AG04449 (cell line): ENCODE measurements around the gene KIAA1328.
A peak's percentile ranks its signal among the peaks of the same experiment; 100 is the strongest.

Source experiments
- CTCF ChIA-PET: fragments of 350-600 bp; formaldehyde crosslinking; extraction: SDS; loops from one replicate; lab custom pipeline; 2021; ENCODE audit warnings: antibody characterized with exemption; lab: Yijun Ruan, JAX
- POLR2A ChIA-PET: fragments of 400-600, 350-600 bp; formaldehyde crosslinking; extraction: SDS; loops from one replicate; lab custom pipeline; 2020; ENCODE audit warnings: antibody characterized with exemption, inconsistent platforms; lab: Yijun Ruan, JAX
- DNase-seq: peaks from one replicate; pipeline ENCODE4 v3.0.0-alpha.2; 2010; ENCODE audit warnings: low read depth, low spot score
- H3K4me3 ChIP-seq: 2 replicates; pipeline ENCODE4 v1.5.1; 2011; ENCODE audit warnings: low read depth, mild to moderate bottlenecking, control low read depth, low read length
- CTCF ChIP-seq: IDR thresholded peaks from one replicate; pipeline ENCODE4 v1.5.1; 2011; ENCODE audit warnings: mild to moderate bottlenecking, moderate library complexity, low read length, control low read depth, inconsistent platforms; ENCODE audit not compliant: insufficient read depth; ENCODE audit errors: missing control alignments

KIAA1328 gene

GRCh38 chr18:37122877-37123276 is 293.9 kb downstream of the KIAA1328 start:
- no peak for DNase-seq
- no peak overlapping the region for H3K4me3 ChIP-seq
- ChIA-PET CTCF (no interaction called here), POLR2A (no interaction called here)
- no peak for TF ChIP-seq CTCF

GRCh38 chr18:37124516-37124915 is 295.6 kb downstream of the KIAA1328 start:
- TF ChIP-seq CTCF: no peak
- peak; percentile 40 for DNase-seq
- CTCF ChIA-PET: no interaction called here

GRCh38 chr18:37135177-37135576 is 306.2 kb downstream of the KIAA1328 start:
- no peak for DNase-seq
- TF ChIP-seq CTCF: no peak
- POLR2A ChIA-PET: no interaction called here
- no peak overlapping the region for H3K4me3 ChIP-seq
- CTCF ChIA-PET: no interaction called here

More at GRCh38 chr18:37124516-37124915, 295.6 kb downstream of the KIAA1328 start:
- POLR2A ChIA-PET: no interaction called here
- no peak overlapping the region for H3K4me3 ChIP-seq

GRCh38 chr18:37138456-37138855 is 309.5 kb downstream of the KIAA1328 start:
- DNase-seq: no peak
- ChIA-PET CTCF (no interaction called here), POLR2A (no interaction called here)
- TF ChIP-seq CTCF: no peak
- H3K4me3 ChIP-seq: no peak overlapping the region

GRCh38 chr18:37139876-37140275 is 310.9 kb downstream of the KIAA1328 start:
- H3K4me3 ChIP-seq: no peak overlapping the region
- POLR2A ChIA-PET: no interaction called here
- CTCF ChIA-PET: interaction anchor here (0.7 to 1.4 kb wide), 2 partner anchors 9 to 33 kb away, joined by 3 read pairs; no protein-coding TSS in a partner anchor
- TF ChIP-seq CTCF: no peak
- no peak for DNase-seq

GRCh38 chr18:37144921-37145320 is 316.0 kb downstream of the KIAA1328 start:
- POLR2A ChIA-PET: no interaction called here
- no peak for DNase-seq
- no peak overlapping the region for H3K4me3 ChIP-seq
- no peak for TF ChIP-seq CTCF
- CTCF ChIA-PET: no interaction called here
